A673 (cell line): Measurements from ENCODE around the gene DCN.

Experiments
- CTCF ChIP-seq: fragments of 300-800, 200-600 bp; sonication (generic); conservative IDR thresholded peaks from 2 replicates; pipeline ENCODE4 v1.5.1; 2017; ENCODE audit warnings: low read depth, mild to moderate bottlenecking, antibody characterized with exemption, low read length, moderate library complexity, mixed read lengths
- EZH2 ChIP-seq: fragments of 200-600 bp; sonication (generic); IDR thresholded peaks from 2 replicates; pipeline ENCODE4 v1.6.1; 2017; ENCODE audit warnings: borderline replicate concordance, low read depth, mild to moderate bottlenecking, mixed read lengths, antibody characterized with exemption, low read length; ENCODE audit not compliant: poor library complexity, severe bottlenecking

DNA sequence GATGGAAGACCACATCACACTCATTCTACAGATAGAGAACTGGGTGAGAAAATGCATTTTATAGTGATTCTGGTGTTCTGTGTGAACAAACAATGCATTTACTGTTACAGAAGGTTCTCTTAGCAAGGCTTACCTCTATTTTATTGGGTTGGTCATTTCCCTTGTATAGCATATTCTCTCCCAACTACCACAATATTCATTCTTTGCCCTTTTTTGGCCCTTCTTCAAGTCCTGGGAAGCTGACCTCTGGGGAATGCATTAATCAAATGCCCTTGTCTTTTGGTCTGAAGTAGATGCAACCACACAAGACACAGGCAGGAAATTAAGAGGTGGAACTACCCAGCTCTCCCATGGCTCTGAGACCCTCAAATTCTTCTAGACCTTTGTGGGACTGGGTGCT lies 19.5 kb downstream of the DCN start:
- TF ChIP-seq CTCF (no peak), EZH2 (no peak)
